Thyroid gland (tissue), 4 donors: ENCODE data around the gene OBSCN. TPM values are rescaled to one million over a fixed set of nuclear protein-coding genes. Genes with fewer than 3 reads are reported as not detected.

Source experiments
- DNase-seq, 2 donors: peaks; one replicate each; pipeline ENCODE4 v3.0.0-alpha.2; 2019
- H3K27ac ChIP-seq, 3 donors: fragments of 200-600 bp; sonication (generic); 1 replicate in 2 of 3; 2 replicates in 1 of 3; pipeline ENCODE4 v1.5.1; 2016 to 2019; ENCODE audit warnings: mild to moderate bottlenecking in 1 of 3, moderate library complexity in 1 of 3
- H3K27me3 ChIP-seq: fragments of 200-600 bp; sonication (generic); one replicate; pipeline ENCODE4 v1.5.1; 2019
- H3K36me3 ChIP-seq, 2 donors: fragments of 200-600 bp; sonication (generic); one replicate each; pipeline ENCODE4 v1.5.1; 2016 to 2019
- H3K4me1 ChIP-seq, 2 donors: fragments of 200-600 bp; sonication (generic); one replicate each; pipeline ENCODE4 v1.5.1; 2017 to 2019
- H3K4me3 ChIP-seq, 3 donors: fragments of 200-600 bp; sonication (generic); replicated peaks in 1 of 3; 1 replicate in 2 of 3; 2 replicates in 1 of 3; pipeline ENCODE4 v1.5.1; 2016; ENCODE audit warnings: mild to moderate bottlenecking in 1 of 3
- H3K9me3 ChIP-seq: fragments of 200-600 bp; sonication (generic); one replicate; pipeline ENCODE4 v1.5.1; 2017
- POLR2A ChIP-seq, 2 donors: fragments of 450-650 bp; IDR thresholded peaks; one replicate each; pipeline ENCODE4 v1.6.1; 2017; ENCODE audit warnings: antibody characterized with exemption in 2 of 2, mild to moderate bottlenecking in 2 of 2, moderate library complexity in 1 of 2
- WGBS, 2 donors: methylation state at CpG; one replicate each; pipeline ENCODE4 v1.1.5; 2017; 5-methylcytosine and 5-hydroxymethylcytosine counted together
- intact Hi-C: fragments of 100-400 bp; cut with DNase I; formaldehyde crosslinking; loops from one replicate; pipeline ENCODE4 v1.15.1; 2023
- total RNA-seq, 4 donors: library from RNA; depleted of rRNA; stranded (reverse); fragments of >200 nt; gene quantifications; one replicate each; pipeline ENCODE4 v1.2.3, GENCODE V29; 2016
- TF ChIP-seq, protein P1 (sequence below), 6 experiments: fragments of 200-600 bp in 3 of 6; fragments of 450-650 bp in 3 of 6; sonication (generic) in 3 of 6; IDR thresholded peaks; one replicate each; pipeline ENCODE4 v1.5.1; 2016 to 2019; ENCODE audit warnings: antibody characterized with exemption in 6 of 6, mild to moderate bottlenecking in 2 of 6, inconsistent platforms in 1 of 6, moderate library complexity in 1 of 6

The OBSCN gene
- total RNA-seq, 4 donors from 2014 or later = 24.0 to 35.1 (median 31.5) TPM

DNA sequence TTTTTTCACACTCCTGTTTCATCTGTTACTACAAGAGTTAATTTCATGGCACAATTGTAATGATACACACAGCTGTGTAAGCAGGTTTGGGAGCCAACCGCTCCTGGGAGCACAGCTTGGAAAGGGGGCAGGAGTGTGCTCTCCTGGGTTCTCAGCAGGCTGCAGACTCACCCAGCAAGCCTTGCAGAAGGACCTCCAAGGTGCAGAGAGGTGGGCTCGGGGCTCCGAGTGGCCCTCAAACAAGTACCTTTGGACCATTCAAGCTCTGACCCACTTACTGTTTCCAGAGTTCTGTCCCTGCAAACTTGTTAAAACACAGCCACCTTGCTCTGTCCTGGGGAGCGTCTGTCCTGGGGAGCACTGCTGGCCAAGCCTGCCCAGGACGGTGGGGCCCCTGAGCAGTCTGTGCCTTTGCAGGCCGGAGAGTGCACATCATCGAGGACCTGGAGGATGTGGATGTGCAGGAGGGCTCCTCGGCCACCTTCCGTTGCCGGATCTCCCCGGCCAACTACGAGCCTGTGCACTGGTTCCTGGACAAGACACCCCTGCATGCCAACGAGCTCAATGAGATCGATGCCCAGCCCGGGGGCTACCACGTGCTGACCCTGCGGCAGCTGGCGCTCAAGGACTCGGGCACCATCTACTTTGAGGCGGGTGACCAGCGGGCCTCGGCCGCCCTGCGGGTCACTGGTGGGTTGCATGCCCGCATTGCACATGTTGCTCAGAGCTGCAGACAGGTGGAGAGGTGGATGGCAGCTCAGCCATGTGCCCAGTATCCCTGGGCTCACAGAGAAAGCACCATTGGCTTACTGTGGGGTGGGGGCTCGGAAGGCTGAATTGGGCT, 78.0 kb downstream of the OBSCN start:
- Histone ChIP-seq H3K36me3 (no peaks in the 10 kb centered on the region), H3K4me1 (no peaks in the 10 kb centered on the region), H3K27ac (no peak overlapping the region), H3K9me3 (no peaks in the 10 kb centered on the region), H3K4me3 (no peak overlapping the region), H3K27me3 (no peaks in the 10 kb centered on the region)
- DNase-seq = no peak
- TF ChIP-seq POLR2A (IDR thresholded peaks at IDR 0.05) = no peak
- TF ChIP-seq, protein P1, sequence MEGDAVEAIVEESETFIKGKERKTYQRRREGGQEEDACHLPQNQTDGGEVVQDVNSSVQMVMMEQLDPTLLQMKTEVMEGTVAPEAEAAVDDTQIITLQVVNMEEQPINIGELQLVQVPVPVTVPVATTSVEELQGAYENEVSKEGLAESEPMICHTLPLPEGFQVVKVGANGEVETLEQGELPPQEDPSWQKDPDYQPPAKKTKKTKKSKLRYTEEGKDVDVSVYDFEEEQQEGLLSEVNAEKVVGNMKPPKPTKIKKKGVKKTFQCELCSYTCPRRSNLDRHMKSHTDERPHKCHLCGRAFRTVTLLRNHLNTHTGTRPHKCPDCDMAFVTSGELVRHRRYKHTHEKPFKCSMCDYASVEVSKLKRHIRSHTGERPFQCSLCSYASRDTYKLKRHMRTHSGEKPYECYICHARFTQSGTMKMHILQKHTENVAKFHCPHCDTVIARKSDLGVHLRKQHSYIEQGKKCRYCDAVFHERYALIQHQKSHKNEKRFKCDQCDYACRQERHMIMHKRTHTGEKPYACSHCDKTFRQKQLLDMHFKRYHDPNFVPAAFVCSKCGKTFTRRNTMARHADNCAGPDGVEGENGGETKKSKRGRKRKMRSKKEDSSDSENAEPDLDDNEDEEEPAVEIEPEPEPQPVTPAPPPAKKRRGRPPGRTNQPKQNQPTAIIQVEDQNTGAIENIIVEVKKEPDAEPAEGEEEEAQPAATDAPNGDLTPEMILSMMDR (IDR thresholded peaks at IDR 0.05) = no peak
- intact Hi-C loops = no loop called here
- 92 to 98% methylated on average over 21 to 23 of the region's 26 CpGs for WGBS, 2 donors

DNA sequence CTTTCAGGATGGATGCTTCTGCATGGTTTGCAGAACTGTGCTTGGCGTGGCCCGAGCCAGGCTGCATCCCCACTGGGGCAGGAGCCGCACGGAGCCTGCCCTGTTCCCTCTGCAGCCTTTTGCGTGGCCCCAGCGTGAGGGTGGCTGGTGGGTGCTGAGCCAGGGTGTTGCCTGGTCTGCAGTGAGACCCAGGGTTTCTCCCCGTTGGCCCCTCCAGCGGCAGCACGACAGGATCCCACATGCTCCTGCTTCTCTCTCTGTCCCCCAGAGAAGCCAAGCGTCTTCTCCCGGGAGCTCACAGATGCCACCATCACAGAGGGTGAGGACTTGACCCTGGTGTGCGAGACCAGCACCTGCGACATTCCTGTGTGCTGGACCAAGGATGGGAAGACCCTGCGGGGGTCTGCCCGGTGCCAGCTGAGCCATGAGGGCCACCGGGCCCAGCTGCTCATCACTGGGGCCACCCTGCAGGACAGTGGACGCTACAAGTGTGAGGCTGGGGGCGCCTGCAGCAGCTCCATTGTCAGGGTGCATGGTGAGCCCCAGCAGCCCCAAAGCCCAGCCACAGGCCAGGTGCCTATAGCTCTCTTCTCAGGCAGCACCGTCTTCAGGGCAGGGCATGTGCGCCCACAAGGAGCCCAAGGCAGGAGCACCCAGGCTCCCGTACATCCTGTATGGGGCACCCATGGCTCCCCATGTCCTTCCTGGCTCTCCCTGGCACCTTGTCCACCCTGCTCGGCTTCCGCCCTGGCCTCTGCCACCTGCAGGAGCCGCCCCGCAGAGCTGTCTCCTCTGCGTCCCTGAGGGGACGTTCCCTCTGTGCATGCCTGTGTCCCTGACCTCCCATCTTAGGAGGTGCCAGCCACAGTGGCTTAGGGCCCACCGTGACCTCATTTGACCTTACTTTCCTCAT, 78.9 kb downstream of the OBSCN start:
- no peaks in the 10 kb centered on the region for H3K9me3 ChIP-seq
- WGBS, 2 donors = 91% methylated on average over 19 to 23 of the region's 28 CpGs
- no peaks in the 10 kb centered on the region for H3K36me3 ChIP-seq
- no peaks in the 10 kb centered on the region for H3K4me1 ChIP-seq
- no peaks in the 10 kb centered on the region for H3K27me3 ChIP-seq
- DNase-seq = no peak
- TF ChIP-seq POLR2A (IDR thresholded peaks at IDR 0.05) = no peak
- TF ChIP-seq, protein P1 (IDR thresholded peaks at IDR 0.05) = no peak
- no peak overlapping the region for H3K27ac ChIP-seq
- no peak overlapping the region for H3K4me3 ChIP-seq
- intact Hi-C loops = no loop called here

DNA sequence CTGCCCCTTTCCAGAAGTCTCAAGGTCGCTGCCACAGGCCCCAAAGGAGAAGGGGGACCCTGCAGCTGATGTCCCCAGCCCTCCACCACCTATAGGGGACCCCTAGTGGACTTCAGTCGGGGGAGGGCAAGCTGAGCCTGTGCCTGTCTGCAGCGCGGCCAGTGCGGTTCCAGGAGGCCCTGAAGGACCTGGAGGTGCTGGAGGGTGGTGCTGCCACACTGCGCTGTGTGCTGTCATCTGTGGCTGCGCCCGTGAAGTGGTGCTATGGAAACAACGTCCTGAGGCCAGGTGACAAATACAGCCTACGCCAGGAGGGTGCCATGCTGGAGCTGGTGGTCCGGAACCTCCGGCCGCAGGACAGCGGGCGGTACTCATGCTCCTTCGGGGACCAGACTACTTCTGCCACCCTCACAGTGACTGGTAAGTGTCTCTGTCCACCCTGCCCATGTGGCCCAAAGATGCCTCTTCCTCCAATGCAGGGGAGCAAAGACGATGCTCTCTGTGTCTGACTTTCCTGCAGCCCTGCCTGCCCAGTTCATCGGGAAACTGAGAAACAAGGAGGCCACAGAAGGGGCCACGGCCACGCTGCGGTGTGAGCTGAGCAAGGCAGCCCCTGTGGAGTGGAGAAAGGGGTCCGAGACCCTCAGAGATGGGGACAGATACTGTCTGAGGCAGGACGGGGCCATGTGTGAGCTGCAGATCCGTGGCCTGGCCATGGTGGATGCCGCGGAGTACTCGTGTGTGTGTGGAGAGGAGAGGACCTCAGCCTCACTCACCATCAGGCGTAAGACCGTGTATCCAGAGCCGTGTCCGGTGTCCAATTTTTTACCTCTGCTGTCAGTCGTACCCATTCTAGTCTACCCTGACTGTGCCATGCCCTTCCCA, 79.9 kb downstream of the OBSCN start:
- Histone ChIP-seq H3K4me3 (no peak overlapping the region), H3K36me3 (no peaks in the 10 kb centered on the region)

DNA sequence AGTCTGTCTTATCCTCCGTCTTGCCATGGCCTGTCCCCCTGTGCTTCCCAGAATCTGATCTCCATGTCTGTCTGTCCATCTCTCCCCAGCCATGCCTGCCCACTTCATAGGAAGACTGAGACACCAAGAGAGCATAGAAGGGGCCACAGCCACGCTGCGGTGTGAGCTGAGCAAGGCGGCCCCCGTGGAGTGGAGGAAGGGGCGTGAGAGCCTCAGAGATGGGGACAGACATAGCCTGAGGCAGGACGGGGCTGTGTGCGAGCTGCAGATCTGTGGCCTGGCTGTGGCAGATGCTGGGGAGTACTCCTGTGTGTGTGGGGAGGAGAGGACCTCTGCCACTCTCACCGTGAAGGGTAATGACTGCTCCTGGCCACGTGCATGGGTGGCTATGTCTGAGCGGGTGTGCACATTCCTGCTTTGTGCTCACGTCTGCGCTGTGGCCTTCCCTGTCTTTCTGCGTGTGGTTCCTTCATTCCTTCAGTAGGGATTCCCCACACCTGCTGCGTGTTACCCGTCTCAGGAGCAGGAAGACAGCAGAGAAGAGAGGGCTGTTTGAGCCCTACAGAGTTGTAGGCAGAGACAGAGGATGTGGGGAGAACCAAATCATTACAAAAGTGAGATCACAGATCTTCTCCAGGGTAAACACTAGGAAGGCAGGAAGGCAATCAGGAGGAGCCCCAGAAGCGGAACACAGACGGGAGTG, 80.8 kb downstream of the OBSCN start:
- H3K4me1 ChIP-seq = no peaks in the 10 kb centered on the region
- no peak overlapping the region for H3K4me3 ChIP-seq
- DNase-seq = no peak
- H3K27me3 ChIP-seq = no peaks in the 10 kb centered on the region
- no peak for TF ChIP-seq POLR2A (IDR thresholded peaks at IDR 0.05)
- TF ChIP-seq, protein P1 (IDR thresholded peaks at IDR 0.05) = no peak
- no peaks in the 10 kb centered on the region for H3K9me3 ChIP-seq
- 89 to 93% methylated on average over 18 of the region's 18 CpGs for WGBS, 2 donors
- intact Hi-C loops = no loop called here
- H3K27ac ChIP-seq = no peak overlapping the region
- no peaks in the 10 kb centered on the region for H3K36me3 ChIP-seq

More for the DNA sequence above, 79.9 kb downstream of the OBSCN start:
- 93% methylated on average over 31 to 32 of the region's 32 CpGs for WGBS, 2 donors
- TF ChIP-seq, protein P1 (IDR thresholded peaks at IDR 0.05) = no peak
- no peak for TF ChIP-seq POLR2A (IDR thresholded peaks at IDR 0.05)
- Histone ChIP-seq H3K27ac (no peak overlapping the region), H3K9me3 (no peaks in the 10 kb centered on the region), H3K4me1 (no peaks in the 10 kb centered on the region), H3K27me3 (no peaks in the 10 kb centered on the region)
- DNase-seq = no peak
- intact Hi-C loops = no loop called here
